ENCODE data around the gene PHACTR2. TPM values are rescaled to one million over a fixed set of nuclear protein-coding genes. Genes with fewer than 3 reads are reported as not detected.
A peak's percentile ranks its signal among the peaks of the same experiment; 100 is the strongest.
"Not testable (repeated sequence)": the region's sequence is repeated elsewhere in the genome, so short reads cannot be mapped to it uniquely, and the experiment has no call there.

PHACTR2 gene
- polyA plus RNA-seq, 1 donor from 2014 or later, result 3.2 TPM

DNA sequence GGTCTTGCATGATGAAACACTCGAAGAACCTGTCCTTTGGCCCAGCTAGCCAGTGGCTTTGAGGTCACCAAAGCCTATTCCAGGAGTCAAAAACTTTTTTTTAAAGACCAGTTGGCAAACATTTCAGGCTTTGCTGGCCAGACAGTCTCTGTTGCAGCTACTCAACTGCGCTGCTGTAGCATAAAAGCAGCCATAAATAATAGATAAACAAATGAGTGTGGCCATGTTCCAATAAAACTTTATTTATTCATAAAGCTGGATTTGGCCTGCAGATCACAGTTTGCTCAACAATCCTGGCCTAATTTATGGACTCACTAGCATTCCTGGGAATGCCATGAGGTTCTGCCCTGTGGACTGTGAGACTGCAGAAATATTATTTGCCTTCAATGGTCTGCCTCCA lies 96.6 kb downstream of the PHACTR2 start:
- Mint-ChIP-seq H3K9me3 (no peaks in the 10 kb centered on the region), H3K27me3 (no peaks in the 10 kb centered on the region), H3K27ac (no peak overlapping the region), H3K4me3 (no peak overlapping the region), H3K36me3 (peaks cover 15% of the 10 kb centered on the region), H3K4me1 (no peaks in the 10 kb centered on the region)

DNA sequence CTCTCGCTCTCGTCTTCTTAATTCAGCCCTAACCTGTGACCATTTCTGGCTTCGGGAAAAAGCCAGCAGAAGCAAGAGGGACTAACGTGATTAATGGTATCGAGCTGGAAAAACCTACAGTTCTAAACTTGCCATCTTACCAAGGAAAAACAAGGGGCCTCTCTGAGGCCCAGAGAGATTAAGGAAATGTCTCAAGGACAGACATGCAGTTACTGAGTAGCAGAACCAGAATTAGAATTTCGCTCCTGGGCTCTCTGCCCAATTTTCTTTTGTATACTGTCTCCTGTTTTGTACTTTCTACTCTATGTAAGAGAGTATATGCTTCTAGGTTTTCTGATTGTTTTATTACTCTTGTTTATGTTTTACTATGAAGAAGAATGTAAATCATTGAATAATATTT lies 97.6 kb downstream of the PHACTR2 start:
- no peak overlapping the region for H3K27ac Mint-ChIP-seq
- no peaks in the 10 kb centered on the region for H3K9me3 Mint-ChIP-seq
- peaks cover 12% of the 10 kb centered on the region for H3K36me3 Mint-ChIP-seq
- no peaks in the 10 kb centered on the region for H3K4me1 Mint-ChIP-seq
- H3K4me3 Mint-ChIP-seq, result no peak overlapping the region
- no peaks in the 10 kb centered on the region for H3K27me3 Mint-ChIP-seq

DNA sequence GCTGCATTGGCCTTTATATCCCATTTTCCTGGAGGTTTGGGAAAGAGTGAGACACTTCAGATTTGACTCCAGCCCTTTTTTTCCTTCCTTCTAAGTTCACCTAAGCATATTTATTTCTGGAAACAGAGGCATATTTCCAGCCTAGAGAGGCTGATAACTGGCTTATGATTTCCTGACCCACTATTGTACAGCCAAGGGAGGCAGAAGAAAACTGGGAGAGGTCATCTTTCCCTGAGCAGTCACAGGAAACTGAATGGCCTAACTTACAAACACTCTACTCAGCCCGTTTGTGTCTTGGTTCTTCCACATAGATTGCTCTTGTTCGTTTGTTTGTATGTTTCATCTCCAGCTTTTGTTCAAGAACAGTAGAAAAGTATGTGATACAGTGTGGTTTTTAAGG lies 101.2 kb downstream of the PHACTR2 start:
- Mint-ChIP-seq H3K36me3 (peaks cover 17% of the 10 kb centered on the region), H3K9me3 (peaks cover 0 to 1% (median 0%) of the 10 kb centered on the region in 3 donors), H3K27me3 (no peaks in the 10 kb centered on the region), H3K27ac (no peak overlapping the region), H3K4me1 (no peaks in the 10 kb centered on the region), H3K4me3 (no peak overlapping the region)

DNA sequence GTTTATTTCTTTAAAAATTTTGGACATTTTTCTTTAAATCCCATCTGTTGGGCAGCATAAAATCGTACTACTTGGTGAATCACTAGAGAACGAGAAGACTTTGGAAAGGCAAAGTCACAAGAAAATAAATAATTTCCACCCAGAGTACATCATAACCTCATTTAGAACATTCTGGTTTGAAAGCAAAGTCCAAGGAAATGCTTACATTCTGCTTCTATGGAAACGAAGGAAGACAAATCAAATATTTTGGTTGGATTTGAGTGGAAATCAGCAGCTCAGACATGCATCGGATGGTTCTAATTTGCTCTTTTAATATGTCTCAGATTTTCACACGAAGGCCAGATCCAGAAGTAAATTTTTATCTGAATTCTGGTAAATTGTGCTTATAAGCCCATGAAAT lies 104.7 kb downstream of the PHACTR2 start:
- peaks cover 0 to 15% (median 6%) of the 10 kb centered on the region in 3 donors for H3K9me3 Mint-ChIP-seq
- no peak overlapping the region for H3K4me3 Mint-ChIP-seq
- H3K36me3 Mint-ChIP-seq, result peaks cover 21% of the 10 kb centered on the region
- H3K27me3 Mint-ChIP-seq, result no peaks in the 10 kb centered on the region
- no peaks in the 10 kb centered on the region for H3K4me1 Mint-ChIP-seq
- H3K27ac Mint-ChIP-seq, result no peak overlapping the region

DNA sequence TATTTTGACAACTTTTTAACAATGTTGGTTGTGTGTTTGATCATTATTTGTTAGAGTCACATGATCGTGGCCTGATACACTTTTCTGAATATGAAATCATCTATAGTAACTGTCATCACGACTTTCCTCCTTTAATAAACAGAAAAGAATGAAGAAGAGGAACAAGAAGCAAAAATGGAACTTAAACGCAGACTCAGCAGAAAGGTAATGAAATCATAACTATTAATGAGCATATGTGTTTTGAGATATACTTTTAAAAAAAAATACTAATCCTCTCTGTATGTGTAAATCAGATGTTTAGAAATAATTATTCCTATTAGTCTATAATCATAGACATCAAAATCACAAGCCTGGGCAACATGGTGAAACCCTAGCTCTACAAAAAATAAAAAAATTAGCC lies 105.3 kb downstream of the PHACTR2 start:
- no peaks in the 10 kb centered on the region for H3K4me1 Mint-ChIP-seq
- H3K9me3 Mint-ChIP-seq, result peaks cover 0 to 15% (median 6%) of the 10 kb centered on the region in 3 donors
- no peaks in the 10 kb centered on the region for H3K27me3 Mint-ChIP-seq
- peaks cover 21% of the 10 kb centered on the region for H3K36me3 Mint-ChIP-seq
- H3K27ac Mint-ChIP-seq, result no peak overlapping the region
- H3K4me3 Mint-ChIP-seq, result no peak overlapping the region

DNA sequence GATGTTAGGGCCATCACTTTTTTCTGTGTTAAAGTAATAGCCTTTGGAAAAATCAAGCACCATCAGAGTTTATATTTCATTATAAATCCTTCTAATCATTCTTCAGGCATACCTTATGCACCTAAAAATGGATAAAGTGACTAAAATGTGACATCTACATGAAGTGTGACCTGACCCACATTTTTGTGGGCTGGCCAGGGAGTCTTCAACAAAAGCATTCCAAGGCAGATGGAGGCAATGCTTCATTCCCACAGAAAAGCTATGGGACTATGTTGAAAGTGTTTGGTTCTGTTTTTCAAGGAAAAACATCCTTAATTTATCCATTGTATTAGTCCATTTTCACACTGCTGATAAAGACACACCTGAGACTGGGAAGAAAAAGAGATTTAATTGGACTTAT lies 106.6 kb downstream of the PHACTR2 start:
- H3K4me1 Mint-ChIP-seq, result no peaks in the 10 kb centered on the region
- peak overlapping the region in 1 of 4 donors; percentile 18 for H3K4me3 Mint-ChIP-seq
- H3K27me3 Mint-ChIP-seq, result no peaks in the 10 kb centered on the region
- peaks cover 22% of the 10 kb centered on the region for H3K36me3 Mint-ChIP-seq
- no peak overlapping the region for H3K27ac Mint-ChIP-seq
- peaks cover 0 to 15% (median 6%) of the 10 kb centered on the region in 3 donors for H3K9me3 Mint-ChIP-seq

DNA sequence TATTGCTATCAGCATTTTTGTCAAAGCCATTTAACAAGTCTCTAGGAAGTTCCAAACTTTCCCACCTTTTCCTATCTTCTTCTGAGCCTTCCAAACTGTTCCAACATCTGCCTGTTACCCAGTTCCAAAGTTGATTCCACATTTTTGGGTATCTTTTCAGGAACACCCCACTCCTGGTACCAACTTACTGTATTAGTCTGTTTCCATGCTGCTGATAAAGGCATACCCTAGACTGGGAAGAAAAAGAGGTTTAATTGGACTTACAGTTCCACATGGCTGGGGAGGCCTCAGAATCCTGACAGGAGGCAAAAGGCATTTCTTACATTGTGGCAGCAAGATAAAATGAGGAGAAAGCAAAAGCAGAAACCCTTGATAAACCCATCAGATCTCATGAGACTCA lies 108.6 kb downstream of the PHACTR2 start:
- not testable (repeated sequence) for H3K27ac Mint-ChIP-seq, H3K4me3 Mint-ChIP-seq, H3K27me3 Mint-ChIP-seq, H3K4me1 Mint-ChIP-seq
- Mint-ChIP-seq H3K36me3 (peaks cover 26% of the 10 kb centered on the region), H3K9me3 (peaks cover 0 to 21% (median 11%) of the 10 kb centered on the region in 3 donors)

DNA sequence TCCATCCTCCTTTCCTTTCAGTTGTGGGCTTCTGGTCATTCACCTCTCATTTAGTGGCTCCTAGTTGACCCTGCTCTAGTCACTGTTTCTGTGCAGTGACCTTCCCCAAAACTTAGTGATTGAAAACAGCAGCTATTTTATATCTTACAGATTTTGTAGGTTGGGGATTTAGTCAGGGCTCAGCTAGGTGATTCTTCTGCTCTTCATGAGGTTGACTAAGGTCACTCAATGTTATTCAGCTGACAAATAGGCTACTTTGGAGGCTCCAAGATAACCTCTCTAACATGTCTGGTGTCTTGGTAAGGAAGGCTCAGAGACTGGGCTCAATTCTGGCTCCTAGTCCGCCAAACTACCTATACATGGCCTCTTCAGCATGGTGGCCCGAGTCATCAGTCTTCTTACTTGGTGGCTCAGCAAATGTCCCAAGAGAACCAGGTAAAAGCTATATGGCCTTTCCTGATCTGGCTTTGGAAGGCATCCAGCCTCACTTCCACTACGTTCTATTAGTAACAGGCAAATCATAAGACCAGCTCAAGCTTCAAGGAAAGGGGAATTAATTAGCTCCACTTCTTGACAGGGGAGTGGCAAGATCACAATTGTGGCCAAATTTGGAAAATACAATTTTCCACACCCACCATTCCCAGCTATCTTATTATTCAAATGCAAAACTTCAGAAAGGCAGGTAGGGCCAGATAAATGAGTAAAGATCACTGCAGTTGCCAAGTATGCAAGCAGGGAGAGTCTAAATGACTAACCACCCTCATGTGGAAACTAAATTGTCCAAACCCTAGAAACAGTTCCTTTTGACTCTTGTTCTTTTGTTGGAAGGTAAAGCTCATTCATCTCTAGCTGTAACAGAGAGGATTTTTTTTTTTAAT lies 114.9 kb downstream of the PHACTR2 start:
- Mint-ChIP-seq H3K36me3 (peaks cover 30% of the 10 kb centered on the region), H3K9me3 (peaks cover 7 to 15% (median 8%) of the 10 kb centered on the region in 3 donors), H3K4me3 (no peak overlapping the region), H3K27ac (peak overlapping the region in 1 of 3 donors; percentile 75), H3K27me3 (no peaks in the 10 kb centered on the region), H3K4me1 (peaks cover 0 to 1% (median 0%) of the 10 kb centered on the region in 3 donors)

DNA sequence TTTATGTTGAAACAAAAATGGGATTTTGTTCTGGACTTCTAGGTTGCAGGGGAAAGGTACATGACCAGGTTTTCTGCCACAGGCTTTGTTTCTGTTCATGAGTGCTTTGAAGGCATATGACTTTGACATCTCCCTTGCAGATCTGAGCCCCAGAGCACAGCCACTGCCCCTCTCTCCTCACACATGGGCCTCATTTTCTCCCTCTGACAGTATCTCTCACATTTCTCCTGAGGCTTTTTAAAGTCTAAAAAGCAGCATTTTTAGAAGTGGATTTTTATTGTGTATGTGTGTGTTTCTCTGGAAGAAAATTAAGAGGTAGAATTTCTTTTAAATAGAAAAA lies 115.5 kb downstream of the PHACTR2 start:
- Mint-ChIP-seq H3K4me1 (peaks cover 0 to 1% (median 0%) of the 10 kb centered on the region in 3 donors), H3K27me3 (no peaks in the 10 kb centered on the region), H3K9me3 (peaks cover 7 to 18% (median 8%) of the 10 kb centered on the region in 3 donors), H3K36me3 (peaks cover 30% of the 10 kb centered on the region), H3K27ac (peak overlapping the region in 1 of 3 donors; percentile 54), H3K4me3 (no peak overlapping the region)

DNA sequence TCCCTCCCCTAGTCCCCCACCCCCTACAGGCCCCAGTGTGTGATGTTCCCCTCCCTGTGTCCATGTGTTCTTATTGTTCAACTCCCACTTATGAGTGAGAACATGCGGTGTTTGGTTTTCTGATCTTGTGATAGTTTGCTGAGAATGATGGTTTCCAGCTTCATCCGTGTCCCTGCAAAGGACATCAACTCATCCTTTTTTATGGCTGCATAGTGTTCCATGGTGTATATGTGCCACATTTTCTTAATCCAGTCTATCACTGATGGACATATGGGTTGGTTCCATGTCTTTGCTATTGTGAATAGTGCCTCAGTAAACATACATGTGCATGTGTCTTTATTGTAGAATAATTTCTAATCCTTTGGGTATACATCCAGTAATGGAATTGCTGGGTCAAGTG lies 118.8 kb downstream of the PHACTR2 start:
- not testable (repeated sequence) for H3K27me3 Mint-ChIP-seq, H3K4me1 Mint-ChIP-seq, H3K27ac Mint-ChIP-seq, H3K4me3 Mint-ChIP-seq
- Mint-ChIP-seq H3K36me3 (peaks cover 29% of the 10 kb centered on the region), H3K9me3 (peaks cover 13 to 33% (median 20%) of the 10 kb centered on the region in 3 donors)

DNA sequence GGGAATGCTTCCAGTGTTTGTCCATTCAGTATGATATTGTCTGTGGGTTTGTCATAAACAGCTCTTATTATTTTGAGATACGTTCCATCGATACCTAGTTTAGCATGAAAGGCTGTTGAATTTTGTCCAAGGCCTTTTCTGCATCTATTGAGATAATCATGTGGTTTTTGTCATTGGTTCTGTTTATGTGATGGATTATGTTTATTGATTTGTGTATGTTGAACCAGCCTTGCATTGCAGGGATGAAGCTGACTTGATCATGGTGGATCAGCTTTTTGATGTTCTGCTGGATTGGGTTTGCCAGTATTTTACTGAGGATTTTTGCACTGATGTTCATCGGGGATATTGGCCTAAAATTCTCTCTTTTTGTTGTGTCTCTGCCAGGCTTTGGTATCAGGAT lies 120.7 kb downstream of the PHACTR2 start:
- H3K27me3 Mint-ChIP-seq, H3K4me3 Mint-ChIP-seq, H3K27ac Mint-ChIP-seq, H3K4me1 Mint-ChIP-seq: not testable (repeated sequence)
- H3K36me3 Mint-ChIP-seq, result peaks cover 25% of the 10 kb centered on the region
- H3K9me3 Mint-ChIP-seq, result peaks cover 13 to 28% (median 15%) of the 10 kb centered on the region in 3 donors

DNA sequence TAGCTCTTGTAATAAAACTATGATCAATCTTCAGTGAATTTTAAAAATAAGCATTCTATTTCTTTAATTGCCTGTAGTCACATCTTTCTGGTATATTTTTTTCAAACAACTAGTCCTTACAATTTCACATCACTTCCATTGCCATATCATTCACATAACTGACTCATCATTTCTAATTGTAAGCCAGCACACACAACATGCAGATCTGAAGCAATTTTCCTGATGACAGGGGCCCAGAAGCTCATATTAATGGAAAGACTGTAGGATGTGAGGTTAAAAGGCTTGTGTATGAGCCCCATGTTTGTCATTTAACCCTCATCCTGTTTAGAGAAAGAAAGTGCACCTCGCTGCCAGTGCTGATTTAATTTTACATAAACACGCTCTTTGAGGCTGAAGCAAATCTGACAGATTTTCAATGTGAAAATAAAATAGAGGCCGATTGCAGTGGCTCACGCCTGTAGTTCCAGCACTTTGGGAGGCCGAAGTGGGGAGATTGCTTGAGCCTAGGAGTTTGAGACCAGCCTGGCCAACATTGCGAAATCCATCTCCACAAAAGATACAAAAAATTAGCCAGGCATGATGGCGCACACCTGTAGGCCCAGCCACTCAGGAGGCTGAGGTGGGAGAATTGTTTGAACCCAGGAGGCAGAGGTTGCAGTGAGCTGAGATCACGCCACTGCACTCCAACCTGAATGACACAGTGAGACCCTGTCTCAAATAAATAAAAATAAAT lies 125.2 kb downstream of the PHACTR2 start:
- no peaks in the 10 kb centered on the region for H3K4me1 Mint-ChIP-seq

DNA sequence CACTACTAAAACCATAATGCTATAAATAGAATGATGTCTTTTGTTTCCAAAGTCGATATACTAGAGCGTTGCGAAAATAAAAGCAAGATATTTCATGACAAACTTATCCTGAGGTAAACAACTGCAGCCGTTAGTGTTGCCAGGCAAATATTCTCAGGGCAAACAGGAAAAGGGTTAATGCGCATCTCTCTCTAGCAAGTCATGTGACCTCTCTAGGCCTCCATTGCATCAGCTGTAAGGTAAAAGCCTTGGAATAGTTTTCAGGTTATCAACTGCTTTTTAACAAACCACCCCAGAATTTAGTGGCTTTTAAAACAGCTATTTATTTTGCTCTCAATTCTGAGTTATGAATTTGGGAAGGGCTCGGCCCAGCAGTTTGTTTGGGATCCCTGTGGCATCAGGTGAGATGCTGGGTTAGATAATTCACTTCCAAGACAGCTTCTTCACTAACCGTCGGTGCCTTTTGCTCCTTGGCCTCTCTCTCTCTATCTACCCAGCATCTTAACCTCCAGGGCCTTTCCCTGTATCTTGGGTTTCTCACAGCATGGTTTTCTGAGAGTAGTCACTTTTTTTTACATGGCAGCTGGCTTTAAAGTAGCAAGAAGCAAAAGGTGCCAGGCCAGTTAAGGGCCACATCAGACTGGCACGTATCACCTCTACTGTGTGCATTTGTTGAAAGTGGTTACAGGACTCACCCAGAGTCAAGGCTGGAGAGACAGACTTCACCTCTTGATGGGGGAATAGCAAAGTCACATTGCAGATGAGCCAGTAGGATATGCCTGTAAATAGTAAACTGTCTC lies 126.2 kb downstream of the PHACTR2 start:
- Mint-ChIP-seq H3K27ac (peak overlapping the region in 1 of 3 donors; percentile 43), H3K9me3 (peaks cover 9 to 17% (median 9%) of the 10 kb centered on the region in 3 donors)

More for the DNA sequence above, 125.2 kb downstream of the PHACTR2 start:
- Mint-ChIP-seq H3K27ac (no peak overlapping the region), H3K27me3 (no peaks in the 10 kb centered on the region), H3K9me3 (peaks cover 11 to 24% (median 13%) of the 10 kb centered on the region in 3 donors), H3K36me3 (peaks cover 25% of the 10 kb centered on the region), H3K4me3 (no peak overlapping the region)

DNA sequence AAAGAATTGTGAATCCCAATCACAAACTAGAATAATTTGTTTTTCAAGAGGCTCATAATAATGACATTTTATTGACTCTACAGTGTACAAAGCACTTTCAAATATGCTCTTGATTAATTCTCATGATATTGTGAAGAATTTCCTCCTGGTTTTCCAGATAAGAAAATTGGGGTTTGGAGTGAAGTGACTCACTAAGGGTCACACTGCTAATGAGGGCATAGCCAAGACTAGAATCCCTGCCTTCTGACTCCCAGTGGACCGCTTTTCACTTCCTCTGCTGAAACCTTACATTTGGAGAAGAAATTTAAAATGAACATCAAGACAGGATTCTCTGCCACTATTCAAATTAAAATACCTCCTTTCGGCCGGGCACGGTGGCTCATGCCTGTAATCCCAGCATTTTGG lies 127.1 kb downstream of the PHACTR2 start:
- peak overlapping the region in 1 of 3 donors; percentile 59 for H3K27ac Mint-ChIP-seq
- H3K9me3 Mint-ChIP-seq, result peaks cover under 1 to 8% (median 3%) of the 10 kb centered on the region in 3 donors
- no peaks in the 10 kb centered on the region for H3K4me1 Mint-ChIP-seq
- H3K27me3 Mint-ChIP-seq, result no peaks in the 10 kb centered on the region
- H3K4me3 Mint-ChIP-seq, result no peak overlapping the region
- peaks cover 17% of the 10 kb centered on the region for H3K36me3 Mint-ChIP-seq

More for the DNA sequence above, 126.2 kb downstream of the PHACTR2 start:
- H3K36me3 Mint-ChIP-seq, result peaks cover 25% of the 10 kb centered on the region
- no peaks in the 10 kb centered on the region for H3K27me3 Mint-ChIP-seq
- H3K4me1 Mint-ChIP-seq, result no peaks in the 10 kb centered on the region
- no peak overlapping the region for H3K4me3 Mint-ChIP-seq
